GM12891 (cell line): ENCODE measurements around the gene ZNF341.
"Not testable (repeated sequence)": the region's sequence is repeated elsewhere in the genome, so short reads cannot be mapped to it uniquely, and the experiment has no call there.

Experiments used
- DNase-seq: peaks from one replicate; pipeline ENCODE4 v3.0.0; 2011; ENCODE audit warnings: low spot score; ENCODE audit not compliant: insufficient read length
- FAIRE-seq: peaks from 2 replicates; lab custom pipeline; 2011; peaks lifted over from hg19 to GRCh38; lab: Jason Lieb, UNC
- PAX5 ChIP-seq: IDR thresholded peaks from 2 replicates; pipeline ENCODE4 v1.6.1; 2011; ENCODE audit warnings: low read length, moderate library complexity, mild to moderate bottlenecking; ENCODE audit not compliant: insufficient read depth, severe bottlenecking
- POLR2A ChIP-seq: IDR thresholded peaks from 2 replicates; pipeline ENCODE4 v1.6.1; 2011; ENCODE audit warnings: low read depth, low read length, control low read depth
- POLR2AphosphoS5 ChIP-seq: IDR thresholded peaks from 2 replicates; pipeline ENCODE4 v1.6.1; 2011; ENCODE audit warnings: low read depth, low read length, control low read depth
- POU2F2 ChIP-seq: IDR thresholded peaks from 2 replicates; pipeline ENCODE4 v1.6.1; 2011; ENCODE audit warnings: low read depth, mild to moderate bottlenecking, control low read depth, low read length, moderate library complexity
- SPI1 ChIP-seq: IDR thresholded peaks from 2 replicates; pipeline ENCODE4 v1.6.1; 2011; ENCODE audit warnings: low read depth, low read length, control low read depth
- TAF1 ChIP-seq: IDR thresholded peaks from 2 replicates; pipeline ENCODE4 v1.6.1; 2011; ENCODE audit warnings: low read depth, low read length, control low read depth

ZNF341 gene

GRCh38 chr20:33689493-33689892 lies 42.3 kb upstream of the ZNF341 start:
- no peak for DNase-seq
- TF ChIP-seq TAF1 (no peak), POU2F2 (no peak), SPI1 (no peak), POLR2AphosphoS5 (no peak), PAX5 (no peak), POLR2A (no peak)
- FAIRE-seq = no peak

GRCh38 chr20:33689973-33690372 lies 41.8 kb upstream of the ZNF341 start:
- FAIRE-seq (no peak), DNase-seq (no peak)
- no peak for TF ChIP-seq POU2F2
- no peak for TF ChIP-seq POLR2A
- TF ChIP-seq TAF1 = no peak
- TF ChIP-seq POLR2AphosphoS5 = no peak
- no peak for TF ChIP-seq SPI1
- TF ChIP-seq PAX5 = no peak

- DNase-seq (no peak), FAIRE-seq (no peak)
- TF ChIP-seq POLR2AphosphoS5 (no peak), POLR2A (no peak), TAF1 (no peak), SPI1 (no peak), POU2F2 (no peak), PAX5 (no peak)
Measured at GRCh38 chr20:33693289-33693688, 38.5 kb upstream of the ZNF341 start.

DNA sequence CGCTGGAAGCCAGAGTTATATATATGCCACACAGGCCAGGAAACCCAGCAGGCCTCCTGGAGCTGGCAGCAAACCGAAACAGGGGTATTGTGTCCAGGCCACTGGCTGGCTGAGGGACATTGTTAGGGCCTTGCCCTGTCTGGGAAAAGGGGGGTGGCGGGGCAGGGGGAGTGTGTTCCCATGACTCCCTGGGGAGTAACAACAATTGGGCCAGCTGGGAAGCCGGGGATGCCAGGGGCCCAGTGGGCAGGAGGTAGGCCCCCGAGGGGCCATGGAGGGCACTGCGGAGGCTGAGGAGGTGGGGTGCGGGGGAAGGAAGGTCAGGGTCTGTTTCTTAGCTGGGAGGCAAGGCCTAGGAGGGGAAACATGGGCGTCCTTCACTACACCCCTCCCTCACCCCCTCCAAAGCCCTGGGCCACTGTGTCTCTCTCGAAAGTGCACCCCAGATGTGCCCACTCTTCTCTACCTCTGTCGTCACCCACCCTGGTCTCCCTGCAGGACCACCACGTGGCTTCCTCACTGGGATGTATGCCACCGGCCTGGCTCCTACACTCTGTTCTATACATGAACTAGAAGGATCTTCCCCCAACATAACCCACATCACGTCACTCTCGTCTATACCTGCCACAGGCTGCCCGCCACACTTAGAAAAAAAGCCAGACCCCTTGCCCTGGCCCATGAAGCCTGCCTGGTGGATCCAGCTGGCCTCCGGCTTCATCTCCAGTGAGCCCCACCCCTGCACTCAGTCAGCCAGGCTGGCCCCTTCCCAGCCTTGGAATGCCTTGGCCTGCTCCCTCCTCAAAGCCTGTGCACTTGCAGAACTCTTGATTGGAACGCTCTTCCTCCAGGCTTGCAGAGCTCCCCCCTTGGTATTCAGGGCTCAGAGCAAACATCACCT lies 37.8 kb upstream of the ZNF341 start:
- no peak for DNase-seq
- TF ChIP-seq POLR2AphosphoS5 = no peak
- FAIRE-seq = no peak

DNA sequence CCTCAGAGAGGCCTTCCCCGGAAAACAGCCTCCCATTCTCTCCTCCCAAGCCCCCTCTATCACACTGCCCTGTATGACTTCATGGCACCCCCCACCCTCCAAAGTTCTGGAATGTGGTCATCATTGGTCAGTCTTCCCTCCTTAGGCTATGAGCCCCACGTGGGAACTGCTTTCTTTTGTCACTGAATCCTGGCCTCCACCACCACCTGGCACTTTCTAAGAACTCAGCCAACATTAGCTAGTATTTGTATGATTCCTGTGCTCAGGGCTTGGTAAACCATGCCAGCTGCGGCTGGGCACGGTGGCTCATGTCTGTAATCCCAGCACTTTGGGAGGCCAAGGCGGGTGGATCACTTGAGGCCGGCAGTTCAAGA lies 37.2 kb upstream of the ZNF341 start:
- DNase-seq = no peak
- TF ChIP-seq POU2F2 (no peak), SPI1 (no peak), POLR2A (no peak), TAF1 (no peak), POLR2AphosphoS5 (no peak), PAX5 (no peak)
- FAIRE-seq = no peak

DNA sequence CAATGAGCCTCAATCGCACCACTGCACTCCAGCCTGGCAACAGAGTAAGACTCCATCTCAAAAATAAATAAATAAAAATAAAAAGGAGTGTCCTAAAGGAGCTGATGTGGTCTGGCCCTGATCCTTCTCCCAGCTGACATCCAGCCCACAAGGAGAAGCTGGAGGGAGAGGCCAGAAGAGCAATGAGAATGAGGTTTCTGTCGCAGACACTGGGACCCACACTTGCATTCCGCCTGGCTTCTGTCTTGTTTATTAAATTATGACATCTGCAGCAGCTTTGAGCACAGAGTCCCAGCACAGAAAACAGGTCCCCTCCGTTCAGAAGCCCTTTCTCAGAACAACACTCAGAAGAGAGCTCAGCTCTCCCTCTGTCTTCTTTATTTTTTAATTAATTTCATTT lies 35.3 kb upstream of the ZNF341 start:
- TF ChIP-seq POU2F2 (no peak), PAX5 (no peak), POLR2A (no peak), SPI1 (no peak), TAF1 (no peak), POLR2AphosphoS5 (no peak)
- DNase-seq = no peak
- no peak for FAIRE-seq

GRCh38 chr20:33697129-33697528 lies 34.7 kb upstream of the ZNF341 start:
- no peak for DNase-seq
- TF ChIP-seq POU2F2 (no peak), PAX5 (no peak), TAF1 (no peak), POLR2A (no peak), SPI1 (no peak)
- FAIRE-seq = no peak

GRCh38 chr20:33698966-33699365 lies 32.8 kb upstream of the ZNF341 start:
- DNase-seq, FAIRE-seq: not testable (repeated sequence)

DNA sequence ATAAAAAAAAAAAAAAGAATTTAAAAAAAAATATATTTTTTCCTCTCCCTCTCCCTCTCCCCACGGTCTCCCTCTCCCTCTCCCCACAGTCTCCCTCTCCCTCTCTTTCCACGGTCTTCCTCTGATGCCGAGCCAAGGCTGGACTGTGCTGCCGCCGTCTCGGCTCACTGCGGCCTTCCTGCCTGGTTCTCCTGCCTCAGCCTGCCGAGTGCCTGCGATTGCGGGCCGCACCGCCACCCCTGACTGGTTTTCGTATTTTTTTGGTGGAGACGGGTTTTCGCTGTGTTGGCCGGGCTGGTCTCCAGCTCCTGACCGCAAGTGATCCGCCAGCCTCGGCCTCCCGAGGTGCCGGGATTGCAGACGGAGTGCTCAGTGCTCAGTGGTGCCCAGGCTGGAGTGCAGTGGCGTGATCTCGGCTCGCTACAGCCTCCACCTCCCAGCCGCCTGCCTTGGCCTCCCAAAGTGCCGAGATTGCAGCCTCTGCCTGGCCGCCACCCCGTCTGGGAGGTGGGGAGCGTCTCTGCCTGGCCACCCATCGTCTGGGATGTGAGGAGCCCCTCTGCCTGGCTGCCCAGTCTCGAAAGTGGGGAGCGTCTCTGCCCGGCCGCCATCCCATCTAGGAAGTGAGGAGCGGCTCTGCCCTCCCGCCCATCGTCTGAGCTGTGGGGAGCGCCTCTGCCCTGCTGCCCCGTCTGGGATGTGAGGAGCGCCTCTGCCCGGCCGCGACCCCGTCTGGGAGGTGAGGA lies 30.9 kb upstream of the ZNF341 start:
- FAIRE-seq, DNase-seq: not testable (repeated sequence)

DNA sequence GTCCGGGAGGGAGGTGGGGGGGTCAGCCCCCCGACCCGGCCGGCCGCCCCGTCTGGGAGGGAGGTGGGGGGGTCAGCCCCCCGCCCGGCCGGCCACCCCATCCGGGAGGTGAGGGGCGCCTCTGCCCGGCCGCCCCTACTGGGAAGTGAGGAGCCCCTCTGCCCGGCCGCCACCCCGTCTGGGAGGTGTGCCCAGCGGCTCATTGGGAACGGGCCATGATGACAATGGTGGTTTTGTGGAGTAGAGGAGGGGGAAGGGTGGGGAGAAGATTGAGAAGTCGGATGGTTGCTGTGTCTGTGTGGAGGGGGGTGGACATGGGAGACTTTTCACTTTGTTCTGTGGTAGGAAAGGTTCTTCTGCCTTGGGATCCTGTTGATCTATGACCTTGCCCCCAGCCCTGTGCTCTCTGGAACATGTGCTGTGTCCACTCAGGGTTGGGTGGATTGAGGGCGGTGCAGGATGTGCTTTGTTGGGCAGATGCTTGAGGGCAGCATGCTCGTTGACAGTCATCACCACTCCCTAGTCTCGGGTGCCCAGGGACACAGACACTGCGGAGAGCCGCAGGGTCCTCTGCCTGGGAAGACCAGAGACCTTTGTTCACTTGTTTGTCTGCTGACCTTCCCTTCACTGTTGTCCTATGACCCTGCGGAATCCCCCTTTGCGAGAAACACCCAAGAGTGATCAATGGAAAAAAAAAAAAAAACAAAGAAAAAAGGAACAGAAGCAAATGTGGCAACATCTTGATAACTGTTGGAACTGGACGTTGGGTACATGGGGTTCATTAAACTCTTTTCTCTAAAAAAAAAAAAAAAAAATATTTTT lies 30.0 kb upstream of the ZNF341 start:
- FAIRE-seq = no peak
- DNase-seq = no peak
- TF ChIP-seq SPI1 (no peak), POLR2A (no peak), PAX5 (no peak), TAF1 (no peak), POLR2AphosphoS5 (no peak), POU2F2 (no peak)

GRCh38 chr20:33702861-33703260 lies 28.9 kb upstream of the ZNF341 start:
- no peak for DNase-seq
- TF ChIP-seq TAF1 (no peak), POLR2A (no peak), POU2F2 (no peak), SPI1 (no peak), PAX5 (no peak)
- no peak for FAIRE-seq
